Ovary (tissue), 9 donors: Measurements from ENCODE around the gene VAPA. TPM values are rescaled to one million over a fixed set of nuclear protein-coding genes. Genes with fewer than 3 reads are reported as not detected.

Source experiments
- DNase-seq, 5 donors: peaks; one replicate each; pipeline ENCODE4 v3.0.0-alpha.2; 2019 to 2020
- H3K27ac ChIP-seq, 2 donors: fragments of 200-600 bp; one replicate each; pipeline versions ENCODE4 v1.5.1 to v1.8.0; 2019 to 2022
- H3K27me3 ChIP-seq: fragments of 200-600 bp; one replicate; pipeline ENCODE4 v1.8.0; 2022
- H3K36me3 ChIP-seq: fragments of 200-600 bp; sonication (generic); one replicate; pipeline ENCODE4 v1.5.1; 2019
- H3K4me1 ChIP-seq: one replicate; pipeline ENCODE4 v1.8.1; 2013; ENCODE audit warnings: mild to moderate bottlenecking, moderate library complexity; ENCODE audit not compliant: insufficient read depth
- H3K4me3 ChIP-seq: fragments of 200-600 bp; sonication (generic); one replicate; pipeline ENCODE4 v1.5.1; 2017
- H3K9me3 ChIP-seq, 2 donors: fragments of 200-600 bp in 1 of 2; sonication (generic) in 1 of 2; one replicate each; pipeline versions ENCODE4 v1.5.1 to v1.8.1; 2013 to 2019; ENCODE audit warnings: mild to moderate bottlenecking in 1 of 2, moderate library complexity in 1 of 2
- CTCF ChIP-seq, 3 donors: fragments of 450-650 bp in 2 of 3; fragments of 200-600 bp in 1 of 3; IDR thresholded peaks; one replicate each; pipeline versions ENCODE4 v1.5.1 to v1.8.0; 2016 to 2022; ENCODE audit warnings: antibody characterized with exemption in 3 of 3, mild to moderate bottlenecking in 1 of 3
- EP300 ChIP-seq: sonication (generic); formaldehyde crosslinking; IDR thresholded peaks from one replicate; pipeline ENCODE4 v1.6.1; 2017; ENCODE audit warnings: antibody characterized with exemption
- POLR2A ChIP-seq: fragments of 450-650 bp; IDR thresholded peaks from one replicate; pipeline ENCODE4 v1.6.1; 2017; ENCODE audit warnings: antibody characterized with exemption, mild to moderate bottlenecking, moderate library complexity
- WGBS, 3 donors: extraction: QIAGEN DNeasy Blood & Tissue Kit in 1 of 3; methylation state at CpG; one replicate each; pipeline versions ENCODE4 v1.1.5 to v1.1.7; 2013 to 2017; 5-methylcytosine and 5-hydroxymethylcytosine counted together
- intact Hi-C, 4 donors: fragments of 100-400 bp; cut with DNase I; formaldehyde crosslinking; loops; one replicate each; pipeline versions ENCODE4 v1.11.0 to v1.15.1; 2022 to 2023
- polyA plus RNA-seq, 2 donors: library from polyadenylated mRNA; stranded (reverse); fragments of 200-250 nt in 1 of 2; fragments of 350-450 nt in 1 of 2; fragmentation: Illumina TruSeq in 1 of 2; extraction: RNeasy Lipid Tissue Mini Kit (QIAGEN cat#74804) in 1 of 2; gene quantifications; one replicate each; pipeline ENCODE4 v1.2.3, GENCODE V29; 2013 to 2014
- total RNA-seq, 7 donors: library from RNA; depleted of rRNA in 2 of 7; stranded (reverse); fragments of >200 nt in 2 of 7; fragmentation: NEBNext Ultra II Directional in 3 of 7; extraction: Animal tissue kit (Norgen Biotek cat#: 25700) in 3 of 7; gene quantifications; one replicate each; pipeline versions ENCODE4 v1.1.0 to v1.2.4, GENCODE V29; 2016 to 2023
- donor health status: DM: no; HTN: no; CAD: no; lungs with moderate emphysema.
- donor health status: DM: no; HTN: no; CAD: no.
- donor health status: Bipolar disorder and iron deficiency.
- donor health status: DM: yes; HTN: yes; CAD: no.
- donor health status: DM: no; HTN: no; CAD: no.
- donor health status: DM: yes; HTN: yes; CAD: no.

Gene VAPA
- total and polyA plus RNA-seq, 9 donors: 164 to 369 (median 254) TPM

- TF ChIP-seq POLR2A (no peak), EP300 (no peak), CTCF (IDR thresholded peaks at IDR 0.05) (no peak)
- Histone ChIP-seq H3K36me3 (no peaks in the 10 kb centered on the region), H3K9me3 (no peaks in the 10 kb centered on the region), H3K4me1 (no peaks in the 10 kb centered on the region), H3K27ac (no peak overlapping the region), H3K27me3 (no peaks in the 10 kb centered on the region), H3K4me3 (no peak overlapping the region)
- DNase-seq: no peak
- intact Hi-C loops: loop anchor here in 1 of 4 donors (10.0 kb wide), 1 partner anchor 539 kb away; no protein-coding TSS in a partner anchor
Observed at GRCh38 chr18:9975658-9976057, 61.8 kb downstream of the VAPA start.

- intact Hi-C loops: no loop called here
- no peak for DNase-seq
- H3K4me1 ChIP-seq: peaks cover 6% of the 10 kb centered on the region
- no peaks in the 10 kb centered on the region for H3K36me3 ChIP-seq
- H3K4me3 ChIP-seq: no peak overlapping the region
- no peak overlapping the region for H3K27ac ChIP-seq
- no peaks in the 10 kb centered on the region for H3K27me3 ChIP-seq
- TF ChIP-seq CTCF (IDR thresholded peaks at IDR 0.05) (no peak), EP300 (no peak), POLR2A (no peak)
- 88 to 97% (median 88%) methylated on average over 5 of the region's 5 CpGs for WGBS, 3 donors
- no peaks in the 10 kb centered on the region for H3K9me3 ChIP-seq
Observed at GRCh38 chr18:9982711-9983110, 68.9 kb downstream of the VAPA start.

- H3K4me1 ChIP-seq: peaks cover 8% of the 10 kb centered on the region
- 13 to 35% (median 18%) methylated on average over 5 of the region's 5 CpGs for WGBS, 3 donors
- peak overlapping the region in 1 of 2 donors; percentile 47 for H3K27ac ChIP-seq
- H3K27me3 ChIP-seq: no peaks in the 10 kb centered on the region
- DNase-seq: no peak
- H3K36me3 ChIP-seq: no peaks in the 10 kb centered on the region
- no peak for TF ChIP-seq POLR2A
- intact Hi-C loops: no loop called here
- H3K4me3 ChIP-seq: no peak overlapping the region
- no peaks in the 10 kb centered on the region for H3K9me3 ChIP-seq
Observed at GRCh38 chr18:9984080-9984479, 70.3 kb downstream of the VAPA start.

- H3K9me3 ChIP-seq: no peaks in the 10 kb centered on the region
- no peak for DNase-seq
- intact Hi-C loops: no loop called here
- 93 to 95% (median 94%) methylated on average over 4 of the region's 4 CpGs for WGBS, 3 donors
- H3K27ac ChIP-seq: no peak overlapping the region
- no peak overlapping the region for H3K4me3 ChIP-seq
- H3K27me3 ChIP-seq: no peaks in the 10 kb centered on the region
- peaks cover 8% of the 10 kb centered on the region for H3K4me1 ChIP-seq
- H3K36me3 ChIP-seq: no peaks in the 10 kb centered on the region
- TF ChIP-seq EP300 (no peak), CTCF (IDR thresholded peaks at IDR 0.05) (no peak), POLR2A (no peak)
Observed at GRCh38 chr18:9985641-9986040, 71.8 kb downstream of the VAPA start.

GRCh38 chr18:9986156-9986930, 72.5 kb downstream of the VAPA start:
- H3K9me3 ChIP-seq: no peaks in the 10 kb centered on the region
- peaks cover 8% of the 10 kb centered on the region for H3K4me1 ChIP-seq
- no peak for DNase-seq
- H3K27me3 ChIP-seq: no peaks in the 10 kb centered on the region
- no peak overlapping the region for H3K27ac ChIP-seq
- WGBS, 3 donors: 87 to 95% (median 91%) methylated on average over 17 of the region's 17 CpGs
- no peaks in the 10 kb centered on the region for H3K36me3 ChIP-seq
- TF ChIP-seq CTCF (IDR thresholded peaks at IDR 0.05) (no peak), POLR2A (no peak), EP300 (no peak)
- intact Hi-C loops: no loop called here
- H3K4me3 ChIP-seq: no peak overlapping the region
